Adipocyte (in vitro differentiated cells): ENCODE results near the gene ARHGEF1.
A peak's percentile ranks its signal among the peaks of the same experiment; 100 is the strongest.

Experiments
- DNase-seq: peaks from one replicate; pipeline ENCODE4 v3.0.0-alpha.2; 2015; ENCODE audit warnings: low read depth
- H3K27me3 ChIP-seq: replicated peaks from 2 replicates; pipeline ENCODE4 v1.7.0; 2013; ENCODE audit warnings: mild to moderate bottlenecking, low read length, moderate library complexity; ENCODE audit not compliant: control insufficient read depth, insufficient read depth
- H3K36me3 ChIP-seq: 2 replicates; pipeline ENCODE4 v1.7.0; 2013; ENCODE audit warnings: low read length, mild to moderate bottlenecking, moderate library complexity; ENCODE audit not compliant: control insufficient read depth, insufficient read depth, severe bottlenecking
- H3K4me1 ChIP-seq: 2 replicates; pipeline ENCODE4 v1.7.0; 2013; ENCODE audit warnings: mild to moderate bottlenecking, low read length, moderate library complexity; ENCODE audit not compliant: control insufficient read depth, insufficient read depth
- H3K4me3 ChIP-seq: 2 replicates; pipeline ENCODE4 v1.7.0; 2013; ENCODE audit warnings: mild to moderate bottlenecking, low read length, moderate library complexity
- H3K9ac ChIP-seq: 2 replicates; pipeline ENCODE4 v1.7.0; 2013; ENCODE audit warnings: mild to moderate bottlenecking, low read length, moderate library complexity
- H3K9me3 ChIP-seq: 2 replicates; pipeline ENCODE4 v1.7.0; 2013; ENCODE audit warnings: mild to moderate bottlenecking, low read length, moderate library complexity; ENCODE audit not compliant: control insufficient read depth

Gene ARHGEF1

GRCh38 chr19:41850381-41850780 is 32.6 kb upstream of the ARHGEF1 start:
- H3K9ac ChIP-seq, result no peak overlapping the region
- H3K4me1 ChIP-seq, result no peaks in the 10 kb centered on the region
- no peak overlapping the region for H3K4me3 ChIP-seq
- H3K36me3 ChIP-seq, result no peaks in the 10 kb centered on the region
- no peaks in the 10 kb centered on the region for H3K9me3 ChIP-seq
- H3K27me3 ChIP-seq, result peaks cover 73% of the 10 kb centered on the region
- DNase-seq, result no peak

GRCh38 chr19:41851456-41851855 is 31.5 kb upstream of the ARHGEF1 start:
- H3K9me3 ChIP-seq, result no peaks in the 10 kb centered on the region
- no peak for DNase-seq
- H3K9ac ChIP-seq, result no peak overlapping the region
- no peaks in the 10 kb centered on the region for H3K36me3 ChIP-seq
- H3K27me3 ChIP-seq, result peaks cover 73% of the 10 kb centered on the region
- no peaks in the 10 kb centered on the region for H3K4me1 ChIP-seq
- H3K4me3 ChIP-seq, result no peak overlapping the region

GRCh38 chr19:41853344-41853743 is 29.6 kb upstream of the ARHGEF1 start:
- peaks cover 64% of the 10 kb centered on the region for H3K27me3 ChIP-seq
- no peak overlapping the region for H3K4me3 ChIP-seq
- H3K4me1 ChIP-seq, result no peaks in the 10 kb centered on the region
- H3K9ac ChIP-seq, result no peak overlapping the region
- no peaks in the 10 kb centered on the region for H3K9me3 ChIP-seq
- no peak for DNase-seq
- no peaks in the 10 kb centered on the region for H3K36me3 ChIP-seq

- H3K9me3 ChIP-seq, result no peaks in the 10 kb centered on the region
- no peaks in the 10 kb centered on the region for H3K4me1 ChIP-seq
- no peaks in the 10 kb centered on the region for H3K36me3 ChIP-seq
- no peak overlapping the region for H3K4me3 ChIP-seq
- H3K9ac ChIP-seq, result no peak overlapping the region
- DNase-seq, result no peak
- peaks cover 60% of the 10 kb centered on the region for H3K27me3 ChIP-seq
These were observed 29.2 kb upstream of the ARHGEF1 start for GRCh38 chr19:41853768-41854167.

- DNase-seq, result no peak
- H3K9me3 ChIP-seq, result no peaks in the 10 kb centered on the region
- H3K27me3 ChIP-seq, result peaks cover 9% of the 10 kb centered on the region
- H3K4me1 ChIP-seq, result peaks cover 36% of the 10 kb centered on the region
- H3K36me3 ChIP-seq, result peaks cover 33% of the 10 kb centered on the region
- peak overlapping the region; percentile 95 for H3K4me3 ChIP-seq
- H3K9ac ChIP-seq, result peak overlapping the region; percentile 97
These were observed 23.8 kb upstream of the ARHGEF1 start for GRCh38 chr19:41859213-41859617.

GRCh38 chr19:41859618-41860418 is 23.2 kb upstream of the ARHGEF1 start, which contains the start of gene RPS19:
Gene RPS19 (plus strand): TSS chr19:41860255. CDS start chr19:41860775, 520 bp downstream.
- Histone ChIP-seq H3K9me3 (no peaks in the 10 kb centered on the region), H3K4me1 (peaks cover 41% of the 10 kb centered on the region), H3K4me3 (peak within 1 kb of the TSS; percentile 95), H3K27me3 (peaks cover 3% of the 10 kb centered on the region), H3K36me3 (peaks cover 39% of the 10 kb centered on the region), H3K9ac (peak within 1 kb of the TSS; percentile 97)
- DNase-seq, result peak; percentile 99

GRCh38 chr19:41860419-41861115 is 22.4 kb upstream of the ARHGEF1 start:
- Histone ChIP-seq H3K4me3 (peak overlapping the region; percentile 95), H3K9ac (peak overlapping the region; percentile 97), H3K36me3 (peaks cover 46% of the 10 kb centered on the region), H3K4me1 (peaks cover 44% of the 10 kb centered on the region), H3K9me3 (no peaks in the 10 kb centered on the region), H3K27me3 (no peaks in the 10 kb centered on the region)
- peak; percentile 48 for DNase-seq

- H3K36me3 ChIP-seq, result peaks cover 50% of the 10 kb centered on the region
- peak overlapping the region; percentile 97 for H3K9ac ChIP-seq
These were observed 21.7 kb upstream of the ARHGEF1 start for GRCh38 chr19:41861116-41861768.

GRCh38 chr19:41861846-41862245 is 21.1 kb upstream of the ARHGEF1 start:
- peak overlapping the region; percentile 95 for H3K4me3 ChIP-seq

More at GRCh38 chr19:41861116-41861768, 21.7 kb upstream of the ARHGEF1 start:
- no peaks in the 10 kb centered on the region for H3K9me3 ChIP-seq
- H3K27me3 ChIP-seq, result no peaks in the 10 kb centered on the region
- peak; percentile 19 for DNase-seq
- H3K4me3 ChIP-seq, result peak overlapping the region; percentile 95
- peaks cover 44% of the 10 kb centered on the region for H3K4me1 ChIP-seq

GRCh38 chr19:41862445-41862986 is 20.5 kb upstream of the ARHGEF1 start:
- no peak for DNase-seq

More at GRCh38 chr19:41861846-41862245, 21.1 kb upstream of the ARHGEF1 start:
- H3K36me3 ChIP-seq, result peaks cover 54% of the 10 kb centered on the region
- no peak for DNase-seq
- no peaks in the 10 kb centered on the region for H3K27me3 ChIP-seq
- no peaks in the 10 kb centered on the region for H3K9me3 ChIP-seq
- H3K4me1 ChIP-seq, result peaks cover 44% of the 10 kb centered on the region
- peak overlapping the region; percentile 97 for H3K9ac ChIP-seq

More at GRCh38 chr19:41862445-41862986, 20.5 kb upstream of the ARHGEF1 start:
- Histone ChIP-seq H3K27me3 (no peaks in the 10 kb centered on the region), H3K9ac (peak overlapping the region; percentile 97), H3K9me3 (no peaks in the 10 kb centered on the region), H3K4me1 (peaks cover 48% of the 10 kb centered on the region), H3K36me3 (peaks cover 61% of the 10 kb centered on the region), H3K4me3 (peak overlapping the region; percentile 95)
